ENCODE data around the gene IL16.

DNA sequence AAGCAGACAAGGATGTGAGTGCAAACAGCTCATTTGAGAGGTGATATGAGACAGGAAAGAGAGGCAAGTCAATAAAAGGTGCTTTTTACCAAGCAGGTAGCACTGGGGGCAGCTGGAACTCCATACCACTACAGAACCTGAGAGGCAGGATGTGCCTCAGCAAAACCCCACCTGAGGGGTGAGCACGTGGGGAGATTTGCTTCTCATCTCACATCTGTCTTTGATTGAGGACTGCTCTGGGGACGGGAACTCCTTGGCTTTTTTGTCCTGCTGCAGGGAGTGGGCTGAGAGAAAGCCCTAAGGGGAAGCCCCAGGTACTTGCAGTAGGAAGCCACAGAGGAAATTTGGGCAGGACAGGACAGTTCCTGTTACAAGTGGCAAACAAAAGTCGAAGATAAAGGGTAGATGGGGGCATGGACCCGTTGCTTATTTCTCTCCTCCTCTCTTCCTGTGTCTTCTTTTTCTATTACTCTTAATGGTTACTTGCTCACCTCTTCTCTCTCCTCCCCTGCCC, 35.5 kb upstream of the IL16 start:
- TF ChIP-seq, protein P1, sequence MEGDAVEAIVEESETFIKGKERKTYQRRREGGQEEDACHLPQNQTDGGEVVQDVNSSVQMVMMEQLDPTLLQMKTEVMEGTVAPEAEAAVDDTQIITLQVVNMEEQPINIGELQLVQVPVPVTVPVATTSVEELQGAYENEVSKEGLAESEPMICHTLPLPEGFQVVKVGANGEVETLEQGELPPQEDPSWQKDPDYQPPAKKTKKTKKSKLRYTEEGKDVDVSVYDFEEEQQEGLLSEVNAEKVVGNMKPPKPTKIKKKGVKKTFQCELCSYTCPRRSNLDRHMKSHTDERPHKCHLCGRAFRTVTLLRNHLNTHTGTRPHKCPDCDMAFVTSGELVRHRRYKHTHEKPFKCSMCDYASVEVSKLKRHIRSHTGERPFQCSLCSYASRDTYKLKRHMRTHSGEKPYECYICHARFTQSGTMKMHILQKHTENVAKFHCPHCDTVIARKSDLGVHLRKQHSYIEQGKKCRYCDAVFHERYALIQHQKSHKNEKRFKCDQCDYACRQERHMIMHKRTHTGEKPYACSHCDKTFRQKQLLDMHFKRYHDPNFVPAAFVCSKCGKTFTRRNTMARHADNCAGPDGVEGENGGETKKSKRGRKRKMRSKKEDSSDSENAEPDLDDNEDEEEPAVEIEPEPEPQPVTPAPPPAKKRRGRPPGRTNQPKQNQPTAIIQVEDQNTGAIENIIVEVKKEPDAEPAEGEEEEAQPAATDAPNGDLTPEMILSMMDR (conservative IDR thresholded peaks at IDR 0.05; ENCODE audit: low read length): no peak
- TF ChIP-seq EZH2phosphoT487 (IDR thresholded peaks at IDR 0.05; ENCODE audit: borderline replicate concordance, low read depth, low read length): no peak

All from OCI-LY7 (cell line).